Measurements from ENCODE around the gene DPAGT1. TPM values are rescaled to one million over a fixed set of nuclear protein-coding genes. Genes with fewer than 3 reads are reported as not detected.

The DPAGT1 gene
- total and polyA plus RNA-seq, 12 donors, result 26.8 to 73.9 (median 50.2) TPM

DNA sequence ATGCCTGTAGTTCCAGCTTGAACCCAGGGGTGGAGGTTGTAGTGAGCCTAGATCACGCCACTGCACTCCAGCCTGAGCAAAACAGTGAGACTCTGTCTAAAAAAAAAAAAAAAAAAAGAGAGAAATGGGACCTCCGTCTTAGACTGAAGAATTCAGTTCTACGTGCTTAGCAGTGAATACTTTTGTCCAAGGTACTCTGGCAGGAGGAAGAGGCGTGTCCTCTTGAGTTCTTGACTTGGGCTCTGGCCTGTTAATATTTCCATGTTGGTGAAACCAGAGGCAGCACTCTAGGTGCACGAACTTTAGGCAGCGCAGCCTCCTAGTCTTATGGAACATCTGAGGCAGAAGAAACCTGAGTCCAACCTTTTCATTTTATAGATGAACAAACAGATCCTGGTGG is 14.5 kb downstream of the DPAGT1 start:
- H3K36me3 ChIP-seq (replicated peaks in 1 of 2), result peaks cover 0 to 6% of the 10 kb centered on the region in 2 donors
- intact Hi-C loops (cut with DNase I), result no loop called here
- 79 to 90% (median 90%) methylated on average over 6 of the region's 6 CpGs for WGBS, 4 donors
- DNase-seq, result no peak
- H3K27me3 ChIP-seq, result no peaks in the 10 kb centered on the region
- H3K27ac ChIP-seq, result no peak overlapping the region
- H3K4me1 ChIP-seq (replicated peaks in 1 of 2), result peaks cover 6 to 14% of the 10 kb centered on the region in 2 donors
- TF ChIP-seq, protein P1, sequence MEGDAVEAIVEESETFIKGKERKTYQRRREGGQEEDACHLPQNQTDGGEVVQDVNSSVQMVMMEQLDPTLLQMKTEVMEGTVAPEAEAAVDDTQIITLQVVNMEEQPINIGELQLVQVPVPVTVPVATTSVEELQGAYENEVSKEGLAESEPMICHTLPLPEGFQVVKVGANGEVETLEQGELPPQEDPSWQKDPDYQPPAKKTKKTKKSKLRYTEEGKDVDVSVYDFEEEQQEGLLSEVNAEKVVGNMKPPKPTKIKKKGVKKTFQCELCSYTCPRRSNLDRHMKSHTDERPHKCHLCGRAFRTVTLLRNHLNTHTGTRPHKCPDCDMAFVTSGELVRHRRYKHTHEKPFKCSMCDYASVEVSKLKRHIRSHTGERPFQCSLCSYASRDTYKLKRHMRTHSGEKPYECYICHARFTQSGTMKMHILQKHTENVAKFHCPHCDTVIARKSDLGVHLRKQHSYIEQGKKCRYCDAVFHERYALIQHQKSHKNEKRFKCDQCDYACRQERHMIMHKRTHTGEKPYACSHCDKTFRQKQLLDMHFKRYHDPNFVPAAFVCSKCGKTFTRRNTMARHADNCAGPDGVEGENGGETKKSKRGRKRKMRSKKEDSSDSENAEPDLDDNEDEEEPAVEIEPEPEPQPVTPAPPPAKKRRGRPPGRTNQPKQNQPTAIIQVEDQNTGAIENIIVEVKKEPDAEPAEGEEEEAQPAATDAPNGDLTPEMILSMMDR (IDR thresholded peaks at IDR 0.05), result no peak
- no peak for TF ChIP-seq POLR2A (IDR thresholded peaks at IDR 0.05)
- H3K4me3 ChIP-seq, result no peak overlapping the region
- no peaks in the 10 kb centered on the region for H3K9me3 ChIP-seq (replicated peaks in 1 of 3)

DNA sequence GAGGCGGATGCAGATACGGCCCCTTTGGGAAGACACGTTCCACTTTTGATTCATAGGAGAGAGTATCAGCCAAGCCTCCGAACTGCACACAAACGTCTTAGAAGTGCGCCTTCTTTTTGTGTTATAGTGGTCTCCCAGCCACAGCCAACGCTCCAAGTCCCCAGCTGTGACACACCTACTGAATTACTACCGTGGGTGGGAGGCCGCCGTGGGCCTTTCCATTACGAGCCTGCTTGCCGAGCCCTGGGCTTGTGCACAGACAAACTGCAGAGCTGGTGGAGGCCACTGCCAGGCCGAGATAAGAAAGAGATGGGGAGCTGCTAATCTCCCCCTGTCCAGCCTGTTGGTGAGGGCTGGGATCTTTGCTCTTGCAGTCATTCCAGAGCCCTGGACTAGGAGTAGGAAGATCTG is 16.2 kb downstream of the DPAGT1 start:
- WGBS, 4 donors, result 0 to 2% (median 1%) methylated on average over 9 to 13 of the region's 13 CpGs

DNA sequence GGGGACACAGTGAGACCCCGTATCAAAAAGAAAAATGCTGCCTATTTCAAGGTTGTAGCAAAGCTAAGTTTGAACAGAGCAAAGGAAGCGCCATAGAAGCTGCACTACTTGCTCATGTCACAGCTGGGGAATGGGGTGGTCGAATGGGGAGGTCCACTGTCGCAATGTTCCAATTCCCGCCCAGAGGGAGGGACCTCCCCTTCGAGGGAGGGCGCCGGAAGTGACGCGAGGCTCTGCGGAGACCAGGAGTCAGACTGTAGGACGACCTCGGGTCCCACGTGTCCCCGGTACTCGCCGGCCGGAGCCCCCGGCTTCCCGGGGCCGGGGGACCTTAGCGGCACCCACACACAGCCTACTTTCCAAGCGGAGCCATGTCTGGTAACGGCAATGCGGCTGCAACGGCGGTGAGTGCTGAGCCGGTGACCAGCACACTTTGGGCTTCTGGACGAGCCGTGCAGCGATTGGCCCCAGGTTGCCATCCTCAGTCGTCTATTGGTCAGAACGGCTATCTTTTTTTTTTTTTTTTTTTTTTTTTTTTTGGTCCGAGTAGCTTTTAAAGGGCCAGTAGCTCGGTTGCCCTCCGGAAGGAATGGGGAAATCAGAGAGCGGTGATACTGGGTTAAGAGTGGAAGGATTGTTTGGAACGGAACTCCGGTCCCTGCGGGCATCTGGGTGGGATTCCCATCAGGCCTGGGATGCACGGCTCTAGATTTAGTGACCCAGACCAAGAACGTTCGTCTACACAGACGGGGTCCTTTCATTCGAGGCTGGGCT is 16.8 kb downstream of the DPAGT1 start, which contains the start of gene HMBS:
Gene HMBS (plus strand): TSS at position 219 of the 774 bp plus-strand sequence. CDS start 153 bp downstream, at position 372.
- WGBS, 4 donors, result 0 to 2% (median 1%) methylated on average over 28 to 45 of the region's 45 CpGs
- peaks cover 0 to 28% of the 10 kb centered on the region in 2 donors for H3K36me3 ChIP-seq (replicated peaks in 1 of 2)
- no peaks in the 10 kb centered on the region for H3K27me3 ChIP-seq
- intact Hi-C loops (cut with DNase I), result no loop called here
- H3K27ac ChIP-seq, result peak within 1 kb of the TSS; percentile 79 to 98 (median 84)
- H3K4me3 ChIP-seq, result peak within 1 kb of the TSS in 3 of 4 donors; percentile 75 to 84 (median 76)
- no peaks in the 10 kb centered on the region for H3K9me3 ChIP-seq (replicated peaks in 1 of 3)
- H3K4me1 ChIP-seq (replicated peaks in 1 of 2), result peaks cover 6 to 14% of the 10 kb centered on the region in 2 donors
- peak in 1 of 2 donors; percentile 69 for TF ChIP-seq POLR2A (IDR thresholded peaks at IDR 0.05)
- TF ChIP-seq, protein P1 (IDR thresholded peaks at IDR 0.05), result no peak
- peak; percentile 89 to 97 (median 95) for DNase-seq

More for the DNA sequence above, 16.2 kb downstream of the DPAGT1 start:
- Histone ChIP-seq H3K27ac (peak overlapping the region; percentile 20 to 98 (median 84)), H3K27me3 (no peaks in the 10 kb centered on the region), H3K9me3 (replicated peaks in 1 of 3) (no peaks in the 10 kb centered on the region), H3K4me3 (peak overlapping the region in 3 of 4 donors; percentile 75 to 84 (median 76)), H3K36me3 (replicated peaks in 1 of 2) (peaks cover 0 to 22% of the 10 kb centered on the region in 2 donors), H3K4me1 (replicated peaks in 1 of 2) (peaks cover 6 to 14% of the 10 kb centered on the region in 2 donors)
- TF ChIP-seq POLR2A (IDR thresholded peaks at IDR 0.05), result no peak
- TF ChIP-seq, protein P1 (IDR thresholded peaks at IDR 0.05), result no peak
- intact Hi-C loops (cut with DNase I), result no loop called here
- peak in 1 of 7 donors; percentile 32 for DNase-seq

DNA sequence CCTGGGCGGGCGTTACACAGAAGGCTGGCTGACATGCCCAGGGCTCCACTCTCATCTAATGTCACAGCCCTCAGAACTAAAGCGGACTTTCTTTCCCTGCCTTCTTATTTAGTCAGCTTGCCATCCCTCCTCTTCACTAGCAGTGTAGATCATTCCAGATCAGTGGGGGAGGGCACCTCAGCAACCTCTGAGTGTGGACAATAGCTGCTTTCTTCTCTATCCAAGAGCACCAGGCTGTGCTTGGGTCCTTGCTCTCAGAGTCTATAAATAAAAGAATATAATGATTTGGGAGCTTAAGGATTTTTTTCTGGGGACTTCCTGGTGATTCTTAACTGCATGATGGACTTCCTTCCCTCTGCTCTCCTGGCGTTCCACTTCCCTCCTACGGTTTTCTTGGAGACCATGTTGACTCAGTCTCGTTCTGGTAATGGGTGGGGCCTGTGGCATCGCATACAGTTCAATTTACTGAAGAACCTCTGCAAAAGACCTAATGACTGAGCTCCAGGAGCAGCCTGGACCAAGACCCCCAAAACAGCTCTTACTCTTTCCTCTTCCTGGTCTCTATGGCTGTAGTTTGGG is 19.9 kb downstream of the DPAGT1 start:
- DNase-seq, result no peak
- H3K4me3 ChIP-seq, result no peak overlapping the region
- no peak for TF ChIP-seq POLR2A (IDR thresholded peaks at IDR 0.05)
- TF ChIP-seq, protein P1 (IDR thresholded peaks at IDR 0.05), result no peak
- no peak overlapping the region for H3K27ac ChIP-seq
- no peaks in the 10 kb centered on the region for H3K27me3 ChIP-seq
- 74 to 75% (median 75%) methylated on average over 7 of the region's 7 CpGs for WGBS, 4 donors
- H3K4me1 ChIP-seq (replicated peaks in 1 of 2), result peaks cover 6 to 14% of the 10 kb centered on the region in 2 donors
- no peaks in the 10 kb centered on the region for H3K9me3 ChIP-seq (replicated peaks in 1 of 3)
- intact Hi-C loops (cut with DNase I), result no loop called here
- H3K36me3 ChIP-seq (replicated peaks in 1 of 2), result peaks cover 0 to 59% of the 10 kb centered on the region in 2 donors

Data from adrenal gland (tissue), 12 donors.